HT-29 (cell line): Measurements from ENCODE around the gene TMEM135. TPM values are rescaled to one million over a fixed set of nuclear protein-coding genes. Genes with fewer than 3 reads are reported as not detected.

Experiments
- DNase-seq: peaks from one replicate; pipeline ENCODE4 v3.0.0-alpha.2; 2015; ENCODE audit warnings: low spot score
- total RNA-seq: library from RNA; depleted of rRNA; stranded (reverse); fragments of >200 nt; shearing (Covaris generic); gene quantifications from 2 replicates; pipeline ENCODE4 v1.2.3, GENCODE V29; 2014

The TMEM135 gene
- total RNA-seq, 1 experiment from 2014 or later: 9.9 TPM

DNA sequence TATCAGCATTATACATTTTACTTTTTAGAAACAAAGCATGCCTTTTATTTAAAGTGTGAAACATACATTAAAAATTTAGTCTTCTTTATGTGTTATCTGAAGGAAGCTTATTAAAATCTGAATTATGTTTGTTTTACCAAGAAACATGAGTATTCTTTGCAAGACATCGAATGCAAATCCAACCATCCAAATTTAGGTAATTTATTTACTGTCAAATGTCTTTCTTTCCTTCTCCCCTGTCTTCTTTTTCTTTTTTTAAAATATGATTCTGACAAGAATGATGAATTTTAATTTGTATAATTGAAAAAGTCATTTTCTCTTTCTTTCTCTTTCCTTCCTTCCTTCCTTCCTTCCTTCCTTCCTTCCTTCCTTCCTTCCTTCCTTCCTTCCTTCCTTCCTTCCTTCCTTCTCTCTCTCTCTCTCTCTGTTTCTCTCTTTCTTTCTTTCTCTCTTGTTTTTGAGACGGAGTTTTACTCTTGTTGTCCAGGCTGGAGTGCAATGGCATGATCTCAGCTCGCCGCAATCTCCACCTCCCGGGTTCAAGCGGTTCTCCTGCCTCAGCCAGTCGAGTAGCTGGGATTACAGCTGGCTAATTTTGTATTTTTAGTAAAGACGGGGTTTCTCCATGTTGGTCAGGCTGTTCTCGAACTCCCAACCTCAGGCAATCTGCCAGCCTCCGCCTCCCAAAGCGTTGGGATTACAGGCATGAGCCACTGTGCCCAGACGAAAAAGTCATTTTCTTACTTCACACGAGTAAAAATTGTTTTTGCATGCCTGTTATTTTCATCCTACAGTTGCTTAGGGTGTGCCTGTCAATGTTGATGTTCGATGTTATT is 157.5 kb downstream of the TMEM135 start:
- DNase-seq: no peak

- no peak for DNase-seq
Observed at GRCh38 chr11:87198266-87198881, 160.6 kb downstream of the TMEM135 start.

- DNase-seq: no peak
Observed at GRCh38 chr11:87201376-87201775, 163.6 kb downstream of the TMEM135 start.

- DNase-seq: no peak
Observed at GRCh38 chr11:87203907-87204602, 166.3 kb downstream of the TMEM135 start.

- no peak for DNase-seq
Observed at GRCh38 chr11:87212891-87213290, 175.2 kb downstream of the TMEM135 start.

DNA sequence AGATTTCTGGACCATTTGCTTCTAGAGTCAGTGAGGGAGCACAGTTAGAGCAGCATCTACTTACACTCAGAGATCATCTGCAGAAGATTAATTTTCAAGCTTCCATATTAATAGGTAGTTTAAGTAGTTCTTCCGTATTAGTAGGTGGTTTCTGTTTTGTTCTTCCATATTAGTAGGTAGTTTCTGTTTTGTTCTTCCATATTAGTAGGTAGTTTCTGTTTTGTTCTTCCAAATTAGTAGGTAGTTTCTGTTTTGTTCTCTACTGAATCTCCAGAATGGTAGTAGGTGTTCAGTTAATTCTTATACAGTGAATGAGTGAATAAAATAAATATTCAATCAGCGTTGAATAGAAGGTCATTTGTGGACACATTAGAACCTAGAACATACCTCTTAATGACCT is 175.7 kb downstream of the TMEM135 start:
- no peak for DNase-seq

DNA sequence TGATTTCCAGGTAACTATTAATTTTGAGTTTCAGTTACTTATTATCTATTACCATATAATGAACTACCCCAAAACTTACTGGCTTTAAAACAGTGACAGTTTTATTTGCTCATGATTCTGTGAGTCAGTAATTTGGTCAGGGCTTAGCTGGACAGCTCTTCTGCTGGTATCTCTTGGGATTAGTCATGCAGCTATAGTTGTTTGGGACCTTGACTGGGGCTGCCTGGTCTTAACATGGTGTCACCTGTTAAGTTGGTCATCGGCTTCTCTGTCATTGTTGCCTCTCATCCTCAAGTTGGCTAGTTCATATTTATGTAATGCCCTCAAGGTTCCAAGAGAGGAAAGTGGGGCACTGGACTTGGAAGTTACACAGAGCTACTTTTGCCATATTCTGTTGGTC is 177.5 kb downstream of the TMEM135 start:
- DNase-seq: no peak

- no peak for DNase-seq
Observed at GRCh38 chr11:87219266-87219665, 181.5 kb downstream of the TMEM135 start.

DNA sequence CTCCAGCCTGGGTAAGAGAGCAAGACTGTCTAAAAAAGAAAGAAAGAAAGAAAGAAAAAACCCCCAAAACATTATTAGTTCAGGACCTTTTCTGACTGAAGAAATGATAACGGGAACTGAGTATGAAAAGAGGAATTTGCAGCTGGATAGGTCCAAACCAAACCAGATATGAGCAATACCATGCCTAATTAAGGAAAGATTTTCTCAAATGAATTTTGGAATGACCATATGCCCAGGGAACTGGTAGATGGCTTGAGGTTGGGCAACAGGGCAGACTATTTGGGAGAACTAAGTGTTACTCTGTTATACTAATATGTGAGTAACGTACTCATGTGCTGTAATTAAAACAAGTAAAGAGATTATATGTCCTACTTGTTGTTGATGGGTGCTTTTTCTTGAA is 186.1 kb downstream of the TMEM135 start:
- no peak for DNase-seq

- DNase-seq: no peak
Observed at GRCh38 chr11:87224486-87224885, 186.8 kb downstream of the TMEM135 start.

DNA sequence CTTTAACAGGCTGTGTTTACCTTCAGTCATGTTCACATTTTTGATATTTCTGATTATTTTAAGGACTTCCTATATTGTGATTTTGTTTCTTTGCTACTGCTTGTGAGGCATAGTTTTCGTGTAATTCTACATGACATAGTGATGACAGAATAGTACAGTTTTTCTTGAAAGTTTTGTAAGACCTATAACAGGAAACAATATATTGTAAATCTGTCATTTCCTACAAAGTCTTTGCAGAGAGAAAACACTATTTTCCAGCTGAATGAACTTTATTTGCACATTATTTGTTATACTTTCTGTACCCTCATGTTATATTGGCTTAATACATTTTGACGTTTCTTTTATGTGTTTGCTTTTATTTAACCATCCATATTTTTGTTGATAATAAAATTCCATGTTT is 191.1 kb downstream of the TMEM135 start:
- no peak for DNase-seq

- DNase-seq: no peak
Observed at GRCh38 chr11:87230995-87231394, 193.3 kb downstream of the TMEM135 start.

DNA sequence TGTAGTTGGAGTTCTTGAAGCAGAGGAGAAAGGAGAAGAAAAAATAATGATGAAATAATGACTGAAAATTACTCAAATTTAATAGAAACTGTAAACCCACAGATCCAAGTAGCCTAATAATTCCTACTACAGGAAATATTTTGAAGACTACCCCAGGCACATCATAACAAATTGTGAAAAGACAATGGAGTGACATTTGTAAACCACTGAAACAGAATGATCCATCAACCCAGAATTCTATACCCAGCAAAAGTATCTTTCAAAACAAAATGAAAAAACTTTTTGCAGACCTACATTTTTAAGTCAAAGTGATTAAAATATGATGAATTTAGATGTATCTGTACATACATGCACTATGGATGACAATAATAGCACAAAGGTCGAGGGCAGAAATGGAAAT is 194.6 kb downstream of the TMEM135 start:
- no peak for DNase-seq

DNA sequence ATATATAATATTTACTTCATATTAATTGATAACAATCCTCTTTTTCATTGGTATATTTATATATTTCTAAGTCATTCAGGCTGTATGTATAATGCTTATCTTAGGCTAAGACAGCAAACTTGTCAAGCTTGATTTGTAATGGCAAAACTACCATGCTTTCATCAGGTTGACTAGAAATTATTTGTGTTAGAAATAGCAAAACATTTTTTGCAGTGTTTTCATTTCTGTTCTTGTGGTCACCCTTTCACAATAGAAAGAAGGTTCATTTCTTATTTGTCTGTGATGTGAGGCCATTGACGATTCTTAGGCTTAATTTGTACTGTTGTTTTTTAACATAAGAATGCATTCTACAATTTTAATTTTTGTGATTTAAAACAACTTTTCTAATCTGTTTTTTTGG is 197.6 kb downstream of the TMEM135 start:
- DNase-seq: no peak

DNA sequence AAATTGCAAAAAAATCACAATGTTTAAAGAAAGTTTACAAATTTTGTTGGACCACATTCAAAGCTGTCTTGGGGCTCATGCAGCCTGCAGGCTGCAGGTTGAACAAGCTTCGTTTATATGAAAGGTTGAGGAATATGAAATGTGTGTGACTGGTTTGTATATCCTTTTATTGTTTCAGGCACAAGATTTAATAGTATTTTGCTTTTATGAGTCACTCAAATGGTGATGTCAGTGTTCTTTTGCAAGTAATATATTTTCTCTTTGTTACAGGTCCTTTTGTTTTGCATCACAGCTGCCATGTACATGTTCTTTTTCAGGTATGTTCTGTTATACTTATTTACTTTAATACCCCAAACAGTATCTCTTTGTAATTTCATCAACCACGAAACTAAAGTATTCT is 198.6 kb downstream of the TMEM135 start:
- no peak for DNase-seq

- DNase-seq: no peak
Observed at GRCh38 chr11:87239001-87239400, 201.3 kb downstream of the TMEM135 start.

DNA sequence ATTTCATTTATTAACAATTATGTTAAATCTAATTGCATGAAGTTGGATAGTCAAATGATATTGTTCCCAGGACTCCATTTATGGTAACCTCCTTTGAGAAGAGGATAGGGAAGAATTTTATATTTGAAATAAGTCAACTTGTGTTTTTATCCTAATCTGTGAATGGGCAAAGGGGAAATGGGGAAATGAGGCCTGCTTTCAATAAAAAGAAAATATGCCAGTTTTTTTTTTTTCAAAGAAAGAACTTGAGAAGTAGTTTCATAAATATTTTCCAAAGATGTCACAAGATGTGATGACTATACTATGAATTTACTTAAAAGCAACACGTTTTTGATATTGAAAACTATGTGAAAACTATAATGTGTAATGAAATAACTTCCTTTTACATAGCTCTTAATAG is 201.8 kb downstream of the TMEM135 start:
- no peak for DNase-seq

DNA sequence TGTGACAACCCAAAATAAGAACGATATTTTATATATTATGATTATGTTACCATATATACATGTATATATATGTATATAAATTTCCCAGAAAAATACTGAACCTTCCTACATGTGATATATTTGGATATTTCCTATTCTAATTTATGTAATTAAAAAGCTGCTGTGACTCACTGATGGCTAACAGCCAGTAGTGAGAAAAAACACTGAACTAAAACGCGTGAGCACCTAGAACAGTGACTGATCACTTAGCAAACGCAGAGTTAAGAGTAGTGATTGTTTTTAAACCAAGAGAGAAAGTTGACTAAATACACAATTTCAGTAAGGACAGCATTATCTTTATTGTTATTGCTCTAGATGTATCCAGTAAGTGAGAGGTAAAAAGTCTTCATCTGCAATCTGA is 213.8 kb downstream of the TMEM135 start:
- no peak for DNase-seq

GRCh38 chr11:87252869-87253268 is 215.1 kb downstream of the TMEM135 start:
- DNase-seq: no peak

DNA sequence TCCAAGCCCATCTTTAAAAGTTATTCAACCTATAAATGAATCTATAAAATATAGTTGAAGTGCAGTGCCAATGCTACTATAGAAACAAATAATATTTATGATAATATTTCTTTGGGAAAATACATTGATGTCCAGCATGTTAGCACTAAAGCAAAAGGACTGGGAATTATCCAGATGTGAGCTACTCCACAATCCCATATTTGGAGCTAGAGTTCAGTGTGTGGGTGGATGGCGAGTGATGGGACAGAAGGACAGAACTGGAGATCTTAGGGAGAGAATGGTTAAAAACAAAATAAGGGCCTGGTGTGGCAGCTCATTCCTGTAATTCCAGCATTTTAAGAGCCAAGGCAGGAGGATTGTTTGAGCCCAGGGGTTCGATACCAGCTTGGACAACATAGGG is 216.8 kb downstream of the TMEM135 start:
- no peak for DNase-seq

- no peak for DNase-seq
Observed at GRCh38 chr11:87255589-87255988, 217.9 kb downstream of the TMEM135 start.

DNA sequence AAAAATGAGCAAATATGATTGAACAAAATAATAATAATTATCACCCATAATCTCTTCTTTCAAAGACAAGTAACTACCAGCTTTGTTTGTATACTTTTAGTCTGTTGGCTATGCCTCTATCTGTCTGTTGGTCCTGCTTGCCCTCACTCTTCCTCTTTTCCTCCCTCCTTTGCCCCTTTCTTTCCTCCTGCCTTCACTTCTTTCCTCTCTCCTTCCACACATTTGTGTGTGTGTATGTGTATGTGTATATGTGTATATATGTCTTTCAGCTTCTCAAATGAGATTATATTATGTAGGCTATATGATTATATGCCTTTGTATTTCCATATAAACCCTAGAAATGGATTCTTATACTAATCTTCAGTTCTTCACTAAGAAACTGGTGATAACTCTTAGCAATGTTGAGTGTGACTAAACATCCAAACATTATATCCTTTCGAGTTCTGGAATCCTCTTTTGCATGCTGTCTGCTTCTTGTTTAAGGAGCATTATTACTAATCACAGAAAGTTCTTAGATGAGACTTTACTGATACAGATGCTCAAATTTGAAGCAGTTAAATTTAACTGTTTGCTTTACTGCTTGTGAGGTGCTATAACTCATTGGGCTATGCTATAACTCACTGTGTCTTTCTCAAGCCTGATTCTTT is 219.1 kb downstream of the TMEM135 start:
- no peak for DNase-seq
